Breast epithelium (tissue), 4 donors: ENCODE measurements around the gene ARID5B. TPM values are rescaled to one million over a fixed set of nuclear protein-coding genes. Genes with fewer than 3 reads are reported as not detected.

Experiments used
- DNase-seq, 2 donors: peaks; one replicate each; pipeline ENCODE4 v3.0.0-alpha.2; 2019; ENCODE audit warnings: low spot score in 2 of 2
- H3K27ac ChIP-seq, 2 donors: fragments of 200-600 bp; sonication (generic) in 1 of 2; one replicate each; pipeline ENCODE4 v1.5.1; 2016 to 2019; ENCODE audit warnings: mild to moderate bottlenecking in 1 of 2
- H3K27me3 ChIP-seq, 2 donors: fragments of 200-600 bp; sonication (generic) in 1 of 2; one replicate each; pipeline versions ENCODE4 v1.5.1 to v1.6.0; 2017 to 2019; ENCODE audit warnings: control low read depth in 1 of 2, mild to moderate bottlenecking in 1 of 2
- H3K36me3 ChIP-seq: fragments of 200-600 bp; one replicate; pipeline ENCODE4 v1.5.1; 2019
- H3K4me1 ChIP-seq, 2 donors: fragments of 200-600 bp; sonication (generic); one replicate each; pipeline ENCODE4 v1.5.1; 2016 to 2019; ENCODE audit warnings: control low read depth in 1 of 2
- H3K4me3 ChIP-seq, 3 donors: fragments of 200-600 bp; sonication (generic); 1 replicate in 2 of 3; 2 replicates in 1 of 3; pipeline ENCODE4 v1.5.1; 2016 to 2019; ENCODE audit warnings: mild to moderate bottlenecking in 3 of 3, moderate library complexity in 2 of 3
- H3K9me3 ChIP-seq, 2 donors: fragments of 200-600 bp; sonication (generic) in 1 of 2; one replicate each; pipeline ENCODE4 v1.5.1; 2016 to 2019; ENCODE audit warnings: control low read depth in 1 of 2
- CTCF ChIP-seq, 3 donors: fragments of 450-650 bp; IDR thresholded peaks; one replicate each; pipeline ENCODE4 v1.5.1; 2016 to 2017; ENCODE audit warnings: antibody characterized with exemption in 3 of 3, mild to moderate bottlenecking in 3 of 3, moderate library complexity in 3 of 3
- POLR2A ChIP-seq: fragments of 450-650 bp; IDR thresholded peaks from one replicate; pipeline ENCODE4 v1.6.1; 2016; ENCODE audit warnings: antibody characterized with exemption, mild to moderate bottlenecking, moderate library complexity
- POLR2AphosphoS5 ChIP-seq, 3 donors: sonication (generic); formaldehyde crosslinking; IDR thresholded peaks; one replicate each; pipeline ENCODE4 v1.6.1; 2017; ENCODE audit warnings: antibody characterized with exemption in 3 of 3
- intact Hi-C: fragments of 100-400 bp; cut with DNase I; formaldehyde crosslinking; loops from one replicate; pipeline ENCODE4 v1.15.1; 2023; ENCODE audit warnings: low total_unique reads
- total RNA-seq, 3 donors: library from RNA; depleted of rRNA; stranded (reverse); fragments of >200 nt; gene quantifications; one replicate each; pipeline ENCODE4 v1.1.0, GENCODE V29; 2016

The ARID5B gene
- total RNA-seq, 3 donors from 2014 or later, result 89.5 to 166 (median 125) TPM

DNA sequence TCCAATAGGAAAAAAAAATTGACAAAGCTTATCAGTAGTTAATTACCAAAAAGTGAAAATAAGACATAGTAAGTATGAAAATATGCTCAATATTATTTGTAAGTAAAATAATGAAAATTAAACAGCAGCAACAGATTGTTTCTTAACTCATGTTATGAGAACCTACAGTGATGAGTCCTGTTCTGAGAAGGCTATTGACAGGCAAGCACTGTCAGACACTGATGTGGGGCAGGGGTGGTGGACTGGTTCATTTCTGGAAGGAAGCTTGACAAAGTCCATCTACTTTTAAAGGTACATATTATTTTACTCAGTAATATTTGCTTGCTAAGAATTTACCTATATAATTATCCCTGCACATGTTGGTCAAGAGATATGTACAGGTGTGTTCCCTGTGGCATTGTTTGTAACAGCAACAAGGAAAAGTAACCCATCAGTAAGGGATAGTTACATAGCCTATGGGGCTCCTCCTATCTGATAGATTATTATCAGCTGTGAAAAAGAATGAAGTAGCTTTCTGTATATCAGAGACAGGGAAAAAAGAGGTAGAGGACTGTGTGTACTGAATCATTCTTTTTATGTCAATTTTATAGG is 205.5 kb downstream of the ARID5B start:
- DNase-seq, result no peak
- intact Hi-C loops, result loop anchor here (10.0 kb wide), 1 partner anchor 48 kb away; no protein-coding TSS in a partner anchor
- H3K27ac ChIP-seq, result no peak overlapping the region
- H3K27me3 ChIP-seq, result no peaks in the 10 kb centered on the region
- H3K4me1 ChIP-seq, result no peaks in the 10 kb centered on the region
- H3K9me3 ChIP-seq, result no peaks in the 10 kb centered on the region
- TF ChIP-seq CTCF (IDR thresholded peaks at IDR 0.05) (no peak), POLR2A (no peak), POLR2AphosphoS5 (IDR thresholded peaks at IDR 0.05) (no peak)
- no peak overlapping the region for H3K4me3 ChIP-seq
- H3K36me3 ChIP-seq, result no peaks in the 10 kb centered on the region

DNA sequence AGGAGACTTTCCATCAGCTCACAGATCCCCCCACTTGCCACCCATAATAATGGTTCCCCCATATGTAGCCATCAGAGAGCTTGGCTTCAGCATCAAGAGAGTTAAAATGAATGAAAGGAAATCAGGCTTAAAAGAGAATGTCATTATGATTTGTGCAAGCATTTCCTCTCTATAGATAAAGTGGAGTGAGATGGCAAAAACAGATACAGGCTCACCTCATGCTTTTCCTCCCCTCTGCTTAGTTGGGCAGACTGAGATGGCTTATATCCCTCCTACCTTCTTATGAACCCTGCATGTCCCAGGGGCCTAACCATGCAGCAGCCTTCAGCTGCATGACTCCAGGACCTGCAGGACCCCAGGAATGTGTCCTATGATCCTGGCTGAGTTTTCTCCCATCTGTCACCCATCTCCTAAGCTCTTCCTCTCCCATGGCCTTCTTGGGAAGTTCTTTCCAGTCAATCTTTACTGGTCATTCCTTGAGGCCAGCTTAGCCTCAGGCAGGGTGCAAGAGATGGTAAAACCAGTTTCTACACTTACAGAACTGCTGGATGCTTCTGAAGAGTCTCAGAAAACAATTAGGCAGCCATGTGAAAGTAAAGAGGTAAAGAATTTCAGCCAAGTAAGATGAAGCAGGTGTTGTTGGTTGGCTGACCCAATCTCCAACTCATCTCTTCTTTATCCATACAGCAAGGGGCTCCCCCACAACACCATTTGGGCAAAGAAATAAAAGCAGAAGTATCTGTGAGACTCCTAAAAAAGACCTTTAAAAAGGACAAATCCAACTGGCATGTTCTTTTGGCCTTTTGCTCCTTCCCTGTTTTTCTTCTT is 207.5 kb downstream of the ARID5B start:
- Histone ChIP-seq H3K27ac (no peak overlapping the region), H3K9me3 (no peaks in the 10 kb centered on the region), H3K36me3 (no peaks in the 10 kb centered on the region), H3K4me3 (no peak overlapping the region), H3K27me3 (no peaks in the 10 kb centered on the region), H3K4me1 (peaks cover 0 to 4% of the 10 kb centered on the region in 2 donors)
- intact Hi-C loops, result loop anchor here (10.0 kb wide), 1 partner anchor 46 kb away; no protein-coding TSS in a partner anchor
- no peak for DNase-seq
- no peak for TF ChIP-seq POLR2AphosphoS5 (IDR thresholded peaks at IDR 0.05)

GRCh38 chr10:62109587-62110293 is 208.2 kb downstream of the ARID5B start:
- Histone ChIP-seq H3K4me1 (peaks cover 0 to 4% of the 10 kb centered on the region in 2 donors), H3K27me3 (no peaks in the 10 kb centered on the region), H3K4me3 (no peak overlapping the region), H3K36me3 (no peaks in the 10 kb centered on the region), H3K9me3 (no peaks in the 10 kb centered on the region), H3K27ac (no peak overlapping the region)
- no peak for DNase-seq
- TF ChIP-seq POLR2AphosphoS5 (IDR thresholded peaks at IDR 0.05) (no peak), POLR2A (no peak), CTCF (IDR thresholded peaks at IDR 0.05) (no peak)
- intact Hi-C loops, result loop anchor here (10.0 kb wide), 1 partner anchor 45 kb away; no protein-coding TSS in a partner anchor

DNA sequence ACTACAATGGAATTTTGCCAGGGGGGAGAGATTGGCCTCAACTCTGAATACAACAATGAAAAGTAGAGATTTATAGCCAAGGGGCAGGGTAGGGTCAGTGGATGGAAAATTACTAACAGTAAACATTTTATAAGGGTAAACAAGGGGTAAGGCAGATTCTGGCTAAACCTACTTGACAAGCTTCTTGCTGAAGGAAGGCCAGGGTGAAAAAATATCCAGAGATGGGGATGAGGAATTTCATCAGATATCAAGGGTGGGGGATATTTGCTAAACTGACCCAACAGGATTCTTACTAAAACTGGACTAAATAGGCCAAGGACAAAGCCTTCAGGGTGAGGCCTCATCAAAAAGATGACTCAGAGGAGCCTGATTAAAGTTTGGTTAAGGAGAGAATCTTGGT is 210.8 kb downstream of the ARID5B start:
- intact Hi-C loops, result no loop called here
- TF ChIP-seq POLR2A (no peak), CTCF (IDR thresholded peaks at IDR 0.05) (no peak), POLR2AphosphoS5 (IDR thresholded peaks at IDR 0.05) (no peak)

GRCh38 chr10:62112963-62113362 is 211.5 kb downstream of the ARID5B start:
- DNase-seq, result no peak
- H3K36me3 ChIP-seq, result no peaks in the 10 kb centered on the region
- H3K9me3 ChIP-seq, result no peaks in the 10 kb centered on the region
- intact Hi-C loops, result no loop called here
- no peak overlapping the region for H3K4me3 ChIP-seq
- H3K27ac ChIP-seq, result no peak overlapping the region
- TF ChIP-seq POLR2AphosphoS5 (IDR thresholded peaks at IDR 0.05) (no peak), POLR2A (no peak), CTCF (IDR thresholded peaks at IDR 0.05) (no peak)
- H3K27me3 ChIP-seq, result no peaks in the 10 kb centered on the region
- peaks cover 0 to 4% of the 10 kb centered on the region in 2 donors for H3K4me1 ChIP-seq

More for the DNA sequence above, 210.8 kb downstream of the ARID5B start:
- Histone ChIP-seq H3K27me3 (no peaks in the 10 kb centered on the region), H3K9me3 (no peaks in the 10 kb centered on the region), H3K36me3 (no peaks in the 10 kb centered on the region), H3K4me3 (no peak overlapping the region), H3K4me1 (peaks cover 0 to 4% of the 10 kb centered on the region in 2 donors), H3K27ac (peak overlapping the region in 1 of 2 donors; percentile 7)
- no peak for DNase-seq
